LNCAP (cell line): ENCODE measurements around the gene COL7A1.

ENCODE experiments used
- TF ChIP-seq, protein P1 (sequence below): fragments of 450-650 bp; IDR thresholded peaks from 2 replicates; pipeline ENCODE4 v1.5.1; 2017; ENCODE audit warnings: mild to moderate bottlenecking

COL7A1 gene

GRCh38 chr3:48565186-48565585 is 29.9 kb downstream of the COL7A1 start:
- TF ChIP-seq, protein P1, sequence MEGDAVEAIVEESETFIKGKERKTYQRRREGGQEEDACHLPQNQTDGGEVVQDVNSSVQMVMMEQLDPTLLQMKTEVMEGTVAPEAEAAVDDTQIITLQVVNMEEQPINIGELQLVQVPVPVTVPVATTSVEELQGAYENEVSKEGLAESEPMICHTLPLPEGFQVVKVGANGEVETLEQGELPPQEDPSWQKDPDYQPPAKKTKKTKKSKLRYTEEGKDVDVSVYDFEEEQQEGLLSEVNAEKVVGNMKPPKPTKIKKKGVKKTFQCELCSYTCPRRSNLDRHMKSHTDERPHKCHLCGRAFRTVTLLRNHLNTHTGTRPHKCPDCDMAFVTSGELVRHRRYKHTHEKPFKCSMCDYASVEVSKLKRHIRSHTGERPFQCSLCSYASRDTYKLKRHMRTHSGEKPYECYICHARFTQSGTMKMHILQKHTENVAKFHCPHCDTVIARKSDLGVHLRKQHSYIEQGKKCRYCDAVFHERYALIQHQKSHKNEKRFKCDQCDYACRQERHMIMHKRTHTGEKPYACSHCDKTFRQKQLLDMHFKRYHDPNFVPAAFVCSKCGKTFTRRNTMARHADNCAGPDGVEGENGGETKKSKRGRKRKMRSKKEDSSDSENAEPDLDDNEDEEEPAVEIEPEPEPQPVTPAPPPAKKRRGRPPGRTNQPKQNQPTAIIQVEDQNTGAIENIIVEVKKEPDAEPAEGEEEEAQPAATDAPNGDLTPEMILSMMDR: no peak

DNA sequence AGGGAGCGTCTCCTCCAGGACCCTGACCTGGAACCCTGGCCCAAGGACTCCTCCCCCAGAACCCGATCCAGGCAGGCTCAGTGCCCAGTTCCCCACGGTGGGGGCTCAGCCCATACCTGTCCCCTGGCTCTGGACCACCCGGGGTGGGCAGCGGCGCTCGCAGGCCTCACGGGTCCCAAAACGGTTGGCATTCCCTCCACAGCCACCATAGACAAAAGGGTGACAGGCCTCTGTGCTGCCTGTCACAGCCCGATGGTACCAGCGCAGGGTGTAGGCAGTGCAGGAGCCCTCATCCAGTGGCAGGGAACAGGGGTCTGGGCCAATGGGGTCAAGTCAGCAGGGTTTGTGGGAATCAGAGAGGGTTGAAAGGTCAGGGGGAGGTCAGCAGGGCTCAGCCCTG is 30.5 kb downstream of the COL7A1 start:
- TF ChIP-seq, protein P1: no peak

DNA sequence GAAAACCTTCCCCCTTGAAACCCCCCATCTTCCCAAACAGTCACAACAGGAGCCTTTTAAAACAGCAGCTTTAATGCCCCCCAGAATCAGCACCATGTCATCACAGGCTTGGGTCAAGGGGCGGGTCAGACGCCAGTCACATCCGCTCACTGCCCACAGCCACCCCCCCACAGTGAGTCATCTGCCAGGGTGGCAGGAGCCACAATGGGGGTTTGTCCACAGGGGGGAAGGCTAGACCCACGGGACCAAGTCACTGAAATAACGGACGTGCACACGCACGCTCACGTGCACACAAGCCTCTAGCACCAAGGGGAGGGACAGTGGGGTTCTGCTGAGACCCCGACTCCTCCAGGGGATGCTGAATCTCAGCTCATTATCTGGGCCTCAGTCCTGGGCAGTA is 31.1 kb downstream of the COL7A1 start:
- TF ChIP-seq, protein P1: no peak

DNA sequence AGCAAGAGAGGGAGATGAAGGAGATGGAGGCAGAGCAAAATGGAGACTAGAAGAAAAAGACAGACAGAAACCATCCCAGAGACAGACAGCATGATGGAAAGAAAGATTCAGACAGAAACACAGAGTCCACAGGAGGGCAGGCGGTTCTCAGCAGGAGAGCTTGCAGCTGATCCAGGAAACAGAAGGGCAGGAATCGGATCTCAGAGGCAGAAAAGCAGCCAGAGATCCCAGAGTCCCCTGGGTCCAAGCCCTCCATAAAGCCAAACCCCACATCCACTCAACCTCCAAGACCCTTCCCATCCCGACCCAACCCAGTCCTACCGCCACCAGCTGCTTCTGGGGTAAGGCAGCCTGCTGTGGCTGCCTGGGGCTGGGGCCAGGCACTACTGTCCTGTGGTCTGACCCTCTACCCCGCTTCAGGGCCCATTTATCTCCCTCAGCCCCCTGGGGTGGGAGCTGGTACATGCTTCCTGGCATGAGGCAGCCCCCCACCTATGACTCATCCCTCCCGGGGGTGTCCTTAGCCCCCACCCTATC is 31.7 kb downstream of the COL7A1 start, which contains the start of gene UCN2:
Gene UCN2 (minus strand): TSS at position 400 of the 537 bp plus-strand sequence. CDS start 657 bp downstream, outside the sequence.
- TF ChIP-seq, protein P1: no peak

GRCh38 chr3:48562367-48563095 is 32.6 kb downstream of the COL7A1 start:
- TF ChIP-seq, protein P1: no peak

- TF ChIP-seq, protein P1: no peak
Measured at GRCh38 chr3:48561045-48561736, 33.9 kb downstream of the COL7A1 start.

- TF ChIP-seq, protein P1: no peak
Measured at GRCh38 chr3:48560648-48561018, 34.5 kb downstream of the COL7A1 start.
